IMR-90 (cell line): Measurements from ENCODE around the gene SRXN1. TPM values are rescaled to one million over a fixed set of nuclear protein-coding genes. Genes with fewer than 3 reads are reported as not detected.

Experiments
- ATAC-seq: fragments of 200-7000 bp; cut with Tn5 transposase; 2 replicates; pipeline ENCODE4 v1.9.1; 2020; ENCODE audit warnings: low read depth, mild to moderate bottlenecking, moderate library complexity
- BruUV-seq: library from RNA; stranded (reverse); fragments of 400-500 nt; replicated peaks from 2 replicates; lab custom pipeline; 2021; lab: Mats Ljungman, UMichigan
- CTCF ChIA-PET: fragments of 300-600 bp; formaldehyde crosslinking; extraction: SDS; loops from one replicate; lab custom pipeline; 2021; ENCODE audit warnings: antibody characterized with exemption; lab: Yijun Ruan, JAX
- POLR2A ChIA-PET: fragments of 300-600 bp; sonication (Branson Sonifier 250); formaldehyde crosslinking; loops from one replicate; lab custom pipeline; 2022; ENCODE audit warnings: antibody characterized with exemption; ENCODE audit not compliant: unreplicated experiment; lab: Charles Lee
- DNase-seq: peaks from one replicate; pipeline ENCODE4 v3.0.0; 2013
- H2AFZ ChIP-seq: replicated peaks from 2 replicates; pipeline ENCODE3; 2013; ENCODE audit warnings: low read length, mild to moderate bottlenecking; ENCODE audit not compliant: poor library complexity
- H2AK5ac ChIP-seq: 2 replicates; pipeline ENCODE4 v1.6.1; 2013; ENCODE audit warnings: low read depth, low read length, inconsistent platforms
- H2AK9ac ChIP-seq: replicated peaks from 2 replicates; pipeline ENCODE3; 2013; ENCODE audit warnings: mild to moderate bottlenecking, low read depth, low read length, moderate library complexity; ENCODE audit not compliant: poor library complexity
- H2BK120ac ChIP-seq: 2 replicates; pipeline ENCODE4 v1.6.1; 2013; ENCODE audit warnings: low read depth, low read length, inconsistent platforms
- H2BK15ac ChIP-seq: 3 replicates; pipeline ENCODE4 v1.6.1; 2013; ENCODE audit warnings: low read depth, low read length, inconsistent platforms
- H2BK20ac ChIP-seq: 2 replicates; pipeline ENCODE4 v1.6.1; 2013; ENCODE audit warnings: low read depth, mild to moderate bottlenecking, inconsistent platforms, low read length, moderate library complexity
- H2BK5ac ChIP-seq: 2 replicates; pipeline ENCODE4 v1.6.1; 2013; ENCODE audit warnings: mild to moderate bottlenecking, low read depth, low read length, inconsistent platforms; ENCODE audit not compliant: poor library complexity, severe bottlenecking
- H3K14ac ChIP-seq: replicated peaks from 2 replicates; pipeline ENCODE4 v1.6.1; 2013; ENCODE audit warnings: low read depth, low read length, inconsistent platforms
- H3K18ac ChIP-seq: 2 replicates; pipeline ENCODE4 v1.6.1; 2013; ENCODE audit warnings: low read depth, low read length, control low read depth
- H3K23ac ChIP-seq: 2 replicates; pipeline ENCODE4 v1.6.1; 2013; ENCODE audit warnings: low read depth, low read length, inconsistent platforms
- H3K27ac ChIP-seq: 2 replicates; pipeline ENCODE4 v1.5.1; 2013; ENCODE audit warnings: mild to moderate bottlenecking, control low read depth, low read length; ENCODE audit not compliant: insufficient read depth
- H3K27me3 ChIP-seq: 2 replicates; pipeline ENCODE4 v1.6.1; 2013; ENCODE audit warnings: low read length; ENCODE audit not compliant: control insufficient read depth, insufficient read depth
- H3K36me3 ChIP-seq: 2 replicates; pipeline ENCODE4 v1.6.1; 2013; ENCODE audit warnings: low read length, mixed read lengths; ENCODE audit not compliant: control insufficient read depth, insufficient read depth
- H3K4ac ChIP-seq: 2 replicates; pipeline ENCODE4 v1.6.1; 2013; ENCODE audit warnings: low read depth, low read length, inconsistent platforms
- H3K4me1 ChIP-seq: 2 replicates; pipeline ENCODE4 v1.6.1; 2013; ENCODE audit warnings: low read length, mixed read lengths; ENCODE audit not compliant: control insufficient read depth, insufficient read depth
- H3K4me2 ChIP-seq: 2 replicates; pipeline ENCODE4 v1.6.1; 2013; ENCODE audit warnings: low read depth, mild to moderate bottlenecking, control low read depth, low read length, moderate library complexity
- H3K4me3 ChIP-seq: 2 replicates; pipeline ENCODE4 v1.5.1; 2013; ENCODE audit warnings: low read depth, mild to moderate bottlenecking, control low read depth, low read length, moderate library complexity; ENCODE audit not compliant: insufficient read depth
- H3K56ac ChIP-seq: 2 replicates; pipeline ENCODE4 v1.6.1; 2013; ENCODE audit warnings: low read length, inconsistent platforms; ENCODE audit not compliant: insufficient read depth; ENCODE audit errors: extremely low read depth
- H3K79me1 ChIP-seq, 2 experiments: 2 replicates each; pipeline ENCODE4 v1.6.1; 2013; ENCODE audit warnings: low read length in 2 of 2, inconsistent platforms in 1 of 2, low read depth in 1 of 2
- H3K9ac ChIP-seq: 2 replicates; pipeline ENCODE4 v1.6.1; 2013; ENCODE audit warnings: low read depth, low read length, control low read depth
- H3K9me1 ChIP-seq: 2 replicates; pipeline ENCODE4 v1.6.1; 2013; ENCODE audit warnings: low read length, inconsistent platforms; ENCODE audit not compliant: insufficient read depth
- H3K9me3 ChIP-seq: 2 replicates; pipeline ENCODE4 v1.6.1; 2013; ENCODE audit warnings: low read length; ENCODE audit not compliant: control insufficient read depth, insufficient read depth
- H4K20me1 ChIP-seq: 2 replicates; pipeline ENCODE4 v1.6.1; 2013; ENCODE audit warnings: low read length, inconsistent platforms; ENCODE audit not compliant: insufficient read depth
- H4K5ac ChIP-seq: 2 replicates; pipeline ENCODE4 v1.6.1; 2013; ENCODE audit warnings: mild to moderate bottlenecking, low read depth, low read length, control low read depth
- H4K8ac ChIP-seq, 2 experiments: 2 replicates each; pipeline ENCODE4 v1.6.1; 2013; ENCODE audit warnings: low read depth in 2 of 2, low read length in 2 of 2, control low read depth in 1 of 2, inconsistent platforms in 1 of 2
- H4K91ac ChIP-seq: 2 replicates; pipeline ENCODE4 v1.6.1; 2013; ENCODE audit warnings: low read depth, low read length, inconsistent platforms; ENCODE audit not compliant: insufficient read depth
- CEBPB ChIP-seq: IDR thresholded peaks from 2 replicates; pipeline ENCODE4 v1.6.1; 2012; ENCODE audit warnings: low read depth, low read length, improper control_type of control experiment
- CHD1 ChIP-seq: IDR thresholded peaks from 2 replicates; pipeline ENCODE4 v1.6.1; 2012; ENCODE audit warnings: low read depth, low read length, improper control_type of control experiment
- ELK1 ChIP-seq: fragments of 150-350 bp; IDR thresholded peaks from 2 replicates; pipeline ENCODE4 v1.6.1; 2016; ENCODE audit warnings: low read depth, mild to moderate bottlenecking, low read length, moderate library complexity, borderline replicate concordance
- FOS ChIP-seq: fragments of 150-350 bp; IDR thresholded peaks from 2 replicates; pipeline ENCODE4 v1.6.1; 2016; ENCODE audit warnings: low read depth, low read length
- MAFK ChIP-seq: IDR thresholded peaks from 2 replicates; pipeline ENCODE4 v1.6.1; 2012; ENCODE audit warnings: low read depth, low read length, improper control_type of control experiment
- MAZ ChIP-seq: IDR thresholded peaks from 2 replicates; pipeline ENCODE4 v1.6.1; 2012; ENCODE audit warnings: low read depth, mild to moderate bottlenecking, low read length, improper control_type of control experiment, moderate library complexity, borderline replicate concordance
- MXI1 ChIP-seq: IDR thresholded peaks from 2 replicates; pipeline ENCODE4 v1.6.1; 2012; ENCODE audit warnings: low read depth, mild to moderate bottlenecking, low read length, moderate library complexity, borderline replicate concordance
- POLR2A ChIP-seq: IDR thresholded peaks from 2 replicates; pipeline ENCODE4 v1.6.1; 2012; ENCODE audit warnings: mild to moderate bottlenecking, low read depth, low read length
- RAD21 ChIP-seq: IDR thresholded peaks from 2 replicates; pipeline ENCODE4 v1.6.1; 2012; ENCODE audit warnings: low read length, improper control_type of control experiment
- RFX5 ChIP-seq: IDR thresholded peaks from 2 replicates; pipeline ENCODE4 v1.8.0; 2012; ENCODE audit warnings: low read depth, mild to moderate bottlenecking, low read length, moderate library complexity
- USF2 ChIP-seq: fragments of 150-350 bp; IDR thresholded peaks from 2 replicates; pipeline ENCODE4 v1.6.1; 2017; ENCODE audit warnings: mild to moderate bottlenecking, antibody characterized with exemption, low read length, low read depth
- WGBS, 2 experiments: methylation state at CpG; one replicate each; pipeline versions ENCODE4 v1.1.5 to v1.1.7; 2013; ENCODE audit warnings: missing lambda C conversion rate in 2 of 2; ENCODE audit not compliant: insufficient read length in 1 of 2; ENCODE audit errors: extremely low coverage in 2 of 2; 5-methylcytosine and 5-hydroxymethylcytosine counted together
- dilution Hi-C: fragments of 300-500 bp; cut with HindIII; formaldehyde crosslinking; loops from one replicate; pipeline ENCODE4 v1.14.3; 2018; ENCODE audit warnings: low sequenced_read_pairs; ENCODE audit not compliant: unreplicated experiment
- in situ Hi-C: fragments of 300-500 bp; cut with MboI; formaldehyde crosslinking; loops from 3 replicates; pipeline ENCODE4 v1.14.3; 2019; ENCODE audit warnings: low sequenced_read_pairs, inconsistent platforms, mixed read lengths
- intact Hi-C: fragments of 100-400 bp; cut with micrococcal nuclease; formaldehyde crosslinking; loops from 2 replicates; pipeline ENCODE4 v1.10.0; 2022
- polyA plus RNA-seq, 3 experiments: library from polyadenylated mRNA; depleted of rRNA; stranded (reverse); fragments of >200 nt; gene quantifications; 2 replicates each; pipeline ENCODE4 v1.2.3, GENCODE V29; 2012; ENCODE audit warnings: low replicate concordance in 1 of 3
- total RNA-seq: library from RNA; depleted of rRNA; stranded (reverse); fragments of >200 nt; gene quantifications from 2 replicates; pipeline ENCODE4 v1.2.3, GENCODE V29; 2012

Gene SRXN1
- total and polyA plus RNA-seq, 2 of the 4 experiments (the other 2 are of a cell fraction): 51.2 to 71.2 TPM

GRCh38 chr20:689947-690346 lies 36.9 kb upstream of the SRXN1 start:
- dilution Hi-C loops: no loop called here
- no peak overlapping the region for H2BK20ac ChIP-seq
- ChIA-PET POLR2A (no interaction called here), CTCF (no interaction called here)
- H3K4me1 ChIP-seq: no peaks in the 10 kb centered on the region
- no peak overlapping the region for H3K9ac ChIP-seq
- H3K4me3 ChIP-seq: no peak overlapping the region
- no peaks in the 10 kb centered on the region for H3K36me3 ChIP-seq
- H2BK15ac ChIP-seq: no peak overlapping the region
- no TSS peak for BruUV-seq
- H3K4ac ChIP-seq: no peak overlapping the region
- no peak overlapping the region for H3K14ac ChIP-seq
- no peak overlapping the region for H3K56ac ChIP-seq
- no peak overlapping the region for H3K23ac ChIP-seq
- H2AFZ ChIP-seq: no peak overlapping the region
- intact Hi-C loops: no loop called here
- no peak overlapping the region for H2BK5ac ChIP-seq
- H3K9me3 ChIP-seq: no peaks in the 10 kb centered on the region
- no peak for ATAC-seq
- in situ Hi-C loops: no loop called here
- H3K9me1 ChIP-seq: no peaks in the 10 kb centered on the region
- no peak overlapping the region for H4K5ac ChIP-seq
- no peak overlapping the region for H3K4me2 ChIP-seq
- no peak overlapping the region for H2AK5ac ChIP-seq
- H2AK9ac ChIP-seq: no peak overlapping the region
- no peak overlapping the region for H2BK120ac ChIP-seq
- H3K18ac ChIP-seq: no peak overlapping the region
- H3K79me1 ChIP-seq: no peaks in the 10 kb centered on the region
- H4K91ac ChIP-seq: no peak overlapping the region
- no CpG with 5 or more reads among the region's 1 CpG for WGBS, 2 experiments
- no peak overlapping the region for H3K27ac ChIP-seq
- no peak for DNase-seq
- H4K20me1 ChIP-seq: no peaks in the 10 kb centered on the region
- TF ChIP-seq MAZ (no peak), RFX5 (no peak), POLR2A (no peak), RAD21 (no peak), ELK1 (no peak), FOS (no peak), MXI1 (no peak), MAFK (no peak), USF2 (no peak), CEBPB (no peak), CHD1 (no peak)
- H3K27me3 ChIP-seq: peaks cover 10% of the 10 kb centered on the region
- H4K8ac ChIP-seq: no peak overlapping the region
